HG03354 (cell line): ENCODE results near the gene XPNPEP2.

Experiments
- ATAC-seq: cut with Tn5 transposase; IDR thresholded peaks from one replicate; pipeline ENCODE4 v1.9.1; 2021; ENCODE audit warnings: mild to moderate bottlenecking; ENCODE audit not compliant: unreplicated experiment, poor library complexity, severe bottlenecking

The XPNPEP2 gene

DNA sequence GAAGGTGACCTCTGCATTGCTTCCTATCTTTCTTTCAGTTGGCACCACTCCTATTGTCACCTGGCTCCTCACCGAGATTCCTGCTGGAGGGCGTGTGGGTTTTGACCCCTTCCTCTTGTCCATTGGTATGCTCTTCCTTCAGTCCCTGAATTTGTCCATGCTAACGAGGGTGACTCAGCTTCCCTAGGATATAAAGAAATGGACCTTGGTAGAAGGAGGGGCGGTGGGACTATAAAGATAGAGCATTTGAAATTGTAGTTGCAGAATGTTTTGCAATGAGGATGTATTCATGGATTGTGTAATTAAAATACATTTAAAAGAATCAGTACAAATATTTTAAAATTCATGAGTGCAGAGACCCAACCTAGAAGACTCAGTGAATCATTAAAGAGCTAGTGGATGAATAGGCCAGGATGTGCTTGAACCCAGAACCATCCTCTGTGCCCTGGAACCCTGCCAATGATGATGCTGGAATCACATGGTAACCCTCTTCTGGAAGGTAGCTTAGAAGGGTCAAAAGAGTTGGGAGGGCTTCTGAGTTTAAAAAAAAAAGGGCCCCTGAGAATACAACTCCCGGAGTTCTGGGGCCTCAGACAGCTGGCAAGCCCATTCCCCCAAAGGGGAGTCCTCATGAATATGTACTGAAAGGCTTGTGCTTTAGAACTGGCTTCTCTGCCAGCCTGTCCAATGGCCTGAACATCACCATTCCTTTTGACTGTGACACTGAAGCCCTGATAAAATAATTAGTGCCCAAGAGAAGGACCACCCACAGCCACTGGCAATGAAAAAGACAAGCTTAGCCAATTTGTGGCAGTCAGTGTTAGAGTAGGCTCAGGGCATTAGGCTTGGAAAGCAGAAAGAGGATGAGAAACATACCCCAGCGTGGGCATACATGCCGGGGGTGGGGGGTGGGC is 8.0 kb downstream of the XPNPEP2 start:
- ATAC-seq = no peak

DNA sequence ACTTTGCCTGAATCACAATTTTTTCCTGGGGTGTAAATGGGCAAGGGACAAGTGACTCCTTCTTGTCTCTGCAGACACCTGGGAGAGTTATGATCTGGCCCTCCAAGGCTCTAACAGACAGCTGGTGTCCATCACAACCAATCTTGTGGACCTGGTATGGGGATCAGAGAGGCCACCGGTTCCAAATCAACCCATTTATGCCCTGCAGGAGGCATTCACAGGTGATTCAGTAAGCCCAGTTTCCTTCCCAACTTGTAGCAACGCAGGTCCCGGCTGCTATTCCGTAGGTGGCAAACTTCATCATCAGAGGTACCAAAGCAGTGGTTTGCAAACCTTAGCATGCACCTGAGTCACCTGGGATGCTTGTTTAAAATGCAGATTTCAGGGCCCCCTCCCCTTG is 8.8 kb downstream of the XPNPEP2 start:
- ATAC-seq = no peak

DNA sequence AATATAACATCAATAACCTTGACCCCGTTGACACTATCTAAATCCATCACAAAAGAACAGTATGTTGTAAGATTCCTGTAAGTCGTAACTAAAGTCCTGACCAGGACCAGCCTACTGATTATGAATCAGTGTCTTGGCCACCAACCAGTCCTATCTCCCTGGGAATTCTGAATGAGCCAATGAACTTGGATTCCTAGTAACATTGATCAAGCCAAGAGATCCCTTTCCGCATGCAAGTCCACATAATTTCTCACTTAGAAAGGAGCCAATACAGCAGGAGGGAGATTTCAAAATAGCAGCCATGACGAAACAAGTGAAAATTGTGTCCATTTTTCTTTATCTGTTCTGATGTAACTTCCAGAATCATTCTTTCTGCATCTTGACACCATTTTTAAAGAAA is 9.5 kb downstream of the XPNPEP2 start:
- ATAC-seq = no peak

- ATAC-seq = no peak
Observed at GRCh38 chrX:129749069-129749468, 10.3 kb downstream of the XPNPEP2 start.

DNA sequence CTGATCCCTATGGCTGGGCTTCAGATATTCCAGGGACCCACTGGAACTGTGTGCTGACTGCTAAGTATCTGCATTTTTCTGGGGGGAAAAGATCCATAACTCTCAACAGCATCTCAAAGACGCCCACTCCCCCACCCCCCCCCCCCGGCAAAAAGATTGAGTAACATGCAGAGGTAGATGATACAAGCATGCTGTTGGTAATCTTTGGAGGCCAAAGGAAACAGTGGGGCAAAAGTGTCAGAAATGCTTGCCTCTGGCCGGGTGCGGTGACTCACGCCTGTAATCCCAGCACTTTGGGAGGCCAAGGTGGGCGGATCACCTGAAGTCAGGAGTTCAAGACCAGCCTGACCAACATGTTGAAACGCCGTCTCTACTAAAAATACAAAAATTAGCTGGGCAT is 12.2 kb downstream of the XPNPEP2 start:
- ATAC-seq = no peak

DNA sequence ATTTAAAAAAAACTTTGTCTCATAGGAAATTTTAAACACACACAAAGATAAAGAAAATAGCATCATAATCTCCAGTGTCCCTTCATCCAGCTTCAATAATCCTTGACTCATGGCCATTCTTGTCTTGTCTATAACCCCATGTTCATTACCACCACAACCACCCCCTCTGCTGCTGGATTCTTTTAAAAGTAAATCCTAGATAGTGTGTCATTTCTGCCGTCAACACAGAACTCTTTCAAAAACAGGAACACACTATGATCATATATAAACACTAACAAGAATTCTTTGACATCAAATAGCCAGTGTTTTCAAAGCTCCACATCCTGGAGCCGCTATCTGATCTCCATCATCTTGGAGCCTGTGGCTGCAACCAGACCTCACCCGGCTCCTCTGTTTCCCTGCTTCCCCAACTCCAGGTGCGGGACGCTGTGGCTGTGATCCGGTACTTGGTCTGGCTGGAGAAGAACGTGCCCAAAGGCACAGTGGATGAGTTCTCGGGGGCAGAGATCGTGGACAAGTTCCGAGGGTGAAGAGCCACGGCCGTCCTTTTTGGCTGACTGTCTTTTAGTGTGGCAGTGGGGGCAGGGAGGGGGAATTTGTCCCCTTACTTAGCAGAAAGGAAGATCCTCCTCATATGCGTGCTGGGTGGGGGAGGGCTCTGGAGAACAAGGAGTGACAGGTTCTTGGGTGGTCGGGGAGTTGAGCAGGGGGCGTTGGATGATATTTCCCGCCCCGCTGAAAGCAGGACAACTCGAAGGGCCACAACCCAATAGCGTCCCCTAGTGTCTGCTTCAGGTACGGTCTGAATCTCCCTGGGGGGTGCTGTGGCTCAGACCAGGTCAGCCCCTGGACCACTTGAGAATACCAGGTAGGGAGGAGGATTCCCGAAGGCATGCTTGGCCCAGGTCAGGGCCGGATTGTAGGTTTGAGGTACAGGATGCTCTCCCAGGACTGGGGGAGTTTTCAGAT is 15.6 kb downstream of the XPNPEP2 start:
- no peak for ATAC-seq

GRCh38 chrX:129755779-129756650 is 17.2 kb downstream of the XPNPEP2 start:
- peak; percentile 57 for ATAC-seq

DNA sequence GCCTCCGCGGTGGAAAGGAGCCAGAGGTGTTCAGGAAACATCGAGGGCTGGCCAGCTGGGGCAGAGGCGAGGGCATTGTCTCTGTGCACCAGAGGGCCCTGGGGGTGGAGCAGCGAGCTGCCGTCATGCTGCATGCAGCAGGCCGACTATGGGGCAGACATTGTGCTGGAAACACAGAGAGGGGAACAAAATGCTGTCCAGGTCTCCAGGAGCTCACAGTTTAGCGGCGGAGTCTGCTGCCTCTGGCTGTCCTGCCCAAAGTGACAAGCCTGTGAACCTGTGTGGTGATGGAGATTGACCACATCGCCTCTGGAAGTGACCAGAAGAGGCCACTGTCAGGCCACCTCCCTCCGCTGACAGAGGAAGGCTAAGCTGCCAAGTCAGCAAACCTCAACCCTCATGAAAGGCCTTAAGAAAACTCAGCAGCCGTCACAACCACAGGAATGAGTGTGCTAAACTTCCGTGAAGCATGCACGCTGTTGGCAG is 20.8 kb downstream of the XPNPEP2 start:
- peak; percentile 43 for ATAC-seq

DNA sequence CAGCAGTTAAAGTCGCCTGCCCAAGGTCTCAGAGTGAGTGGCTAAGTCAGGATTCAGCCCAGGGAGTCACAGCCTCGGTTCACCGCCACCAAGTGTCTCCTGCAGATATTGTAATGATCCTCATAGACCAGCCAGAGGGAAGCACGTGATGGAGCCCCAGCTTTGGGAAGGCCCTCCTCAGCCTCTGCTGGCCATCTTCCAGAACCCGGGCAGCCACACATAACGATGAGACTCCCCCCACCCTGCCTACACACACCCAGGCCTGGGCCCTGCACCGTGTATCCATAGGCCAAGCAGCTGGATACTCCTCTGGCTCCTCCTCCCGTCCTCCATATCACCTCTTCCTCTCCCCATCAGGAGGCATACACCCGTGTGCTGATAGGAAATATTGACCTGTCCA is 21.4 kb downstream of the XPNPEP2 start:
- no peak for ATAC-seq

DNA sequence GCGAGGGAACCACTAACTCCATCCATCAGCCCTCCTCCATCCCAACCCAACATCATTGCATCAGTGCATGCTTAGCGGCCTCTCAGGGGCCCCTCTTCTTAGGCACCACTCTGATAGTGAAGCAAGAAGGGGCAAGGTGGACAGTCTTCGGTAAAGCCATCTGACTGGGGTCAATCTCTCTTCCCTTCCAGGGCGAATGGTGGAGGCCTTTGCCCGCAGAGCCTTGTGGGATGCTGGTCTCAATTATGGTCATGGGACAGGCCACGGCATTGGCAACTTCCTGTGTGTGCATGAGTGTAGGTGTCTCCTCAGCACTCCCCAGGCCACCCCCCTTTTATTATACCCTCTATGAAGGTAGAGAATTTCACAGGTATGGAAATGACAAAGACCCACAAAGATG is 22.2 kb downstream of the XPNPEP2 start:
- no peak for ATAC-seq

DNA sequence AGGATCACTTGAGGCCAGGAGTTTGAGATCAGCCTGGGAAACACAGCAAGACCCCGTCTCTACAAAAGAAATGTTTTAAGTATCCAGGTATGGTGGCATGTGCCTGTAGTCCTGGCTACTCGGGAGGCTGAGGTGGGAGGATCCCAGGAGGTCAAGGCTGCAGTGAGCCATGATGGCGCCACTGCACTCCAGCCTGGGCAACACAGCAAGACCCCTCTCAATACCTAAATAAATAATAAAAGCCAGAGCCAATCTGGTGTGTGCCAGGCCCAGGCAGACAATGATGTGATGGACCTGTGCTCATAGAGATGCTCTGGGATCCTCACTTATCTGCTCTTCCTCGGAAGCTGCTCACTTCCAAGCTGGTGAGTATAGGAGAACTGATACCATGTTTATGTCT is 22.8 kb downstream of the XPNPEP2 start:
- ATAC-seq = no peak

GRCh38 chrX:129762448-129762847 is 23.7 kb downstream of the XPNPEP2 start:
- ATAC-seq = no peak

DNA sequence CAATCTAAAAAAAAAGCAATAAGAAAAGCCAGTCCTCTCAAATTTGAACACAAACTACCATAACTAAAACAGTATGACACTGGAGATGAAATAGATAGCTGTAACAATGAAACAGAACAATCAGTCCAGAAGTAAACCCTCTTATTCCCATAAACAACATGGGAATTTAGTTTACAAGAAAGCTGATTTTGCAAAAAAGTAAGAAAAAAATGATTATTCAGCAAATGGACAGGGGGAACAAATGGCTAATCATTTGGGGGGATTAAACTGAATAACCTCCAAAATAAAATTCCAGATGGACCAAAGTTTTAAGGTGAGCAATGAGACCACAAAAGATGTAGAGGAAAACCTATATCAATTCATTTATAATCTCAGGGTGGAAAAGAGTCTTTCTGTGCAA is 24.9 kb downstream of the XPNPEP2 start:
- no peak for ATAC-seq

DNA sequence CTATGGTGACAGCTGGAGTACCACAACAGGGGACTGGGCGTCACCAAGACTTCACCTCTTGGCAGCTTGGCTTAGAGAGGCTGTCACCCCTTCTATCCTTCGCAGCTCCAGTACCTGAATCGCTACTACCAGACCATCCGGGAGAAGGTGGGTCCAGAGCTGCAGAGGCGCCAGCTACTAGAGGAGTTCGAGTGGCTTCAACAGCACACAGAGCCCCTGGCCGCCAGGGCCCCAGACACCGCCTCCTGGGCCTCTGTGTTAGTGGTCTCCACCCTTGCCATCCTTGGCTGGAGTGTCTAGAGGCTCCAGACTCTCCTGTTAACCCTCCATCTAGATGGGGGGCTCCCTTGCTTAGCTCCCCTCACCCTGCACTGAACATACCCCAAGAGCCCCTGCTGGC is 29.4 kb downstream of the XPNPEP2 start:
- no peak for ATAC-seq

DNA sequence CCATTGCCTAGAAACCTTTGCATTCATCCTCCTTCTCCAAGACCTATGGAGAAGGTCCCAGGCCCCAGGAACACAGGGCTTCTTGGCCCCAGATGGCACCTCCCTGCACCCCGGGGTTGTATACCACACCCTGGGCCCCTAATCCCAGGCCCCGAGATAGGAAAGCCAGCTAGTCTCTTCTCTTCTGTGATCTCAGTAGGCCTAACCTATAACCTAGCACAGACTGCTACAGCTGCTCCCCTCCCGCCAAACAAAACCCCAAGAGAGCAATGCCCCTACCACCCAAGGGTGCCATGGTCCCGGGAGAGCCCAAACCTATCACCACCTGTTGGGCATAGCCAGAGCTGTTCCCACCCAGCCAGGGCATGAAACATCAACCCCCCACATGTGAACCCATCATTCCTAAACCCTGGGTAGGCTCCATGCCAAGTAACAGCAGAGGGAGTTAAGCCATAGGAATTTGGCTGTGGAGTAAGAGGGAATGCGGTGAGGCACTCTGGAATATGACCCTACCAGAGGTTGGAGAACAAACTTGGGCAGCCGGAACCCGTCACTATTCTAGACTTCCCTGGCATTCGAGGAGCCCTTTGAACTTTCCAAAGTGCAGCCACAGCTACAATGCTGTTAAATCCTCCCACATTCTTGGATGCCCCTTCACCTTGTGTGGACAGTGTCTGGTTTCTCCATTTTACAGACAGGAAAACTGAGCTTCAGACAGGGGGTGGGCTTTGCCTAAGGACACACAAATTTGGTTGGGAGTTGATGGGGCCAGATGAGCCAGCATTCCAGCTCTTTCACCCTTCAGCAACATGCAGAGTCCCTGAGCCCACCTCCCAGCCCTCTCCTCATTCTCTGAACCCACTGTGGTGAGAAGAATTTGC is 30.0 kb downstream of the XPNPEP2 start:
- ATAC-seq = no peak

DNA sequence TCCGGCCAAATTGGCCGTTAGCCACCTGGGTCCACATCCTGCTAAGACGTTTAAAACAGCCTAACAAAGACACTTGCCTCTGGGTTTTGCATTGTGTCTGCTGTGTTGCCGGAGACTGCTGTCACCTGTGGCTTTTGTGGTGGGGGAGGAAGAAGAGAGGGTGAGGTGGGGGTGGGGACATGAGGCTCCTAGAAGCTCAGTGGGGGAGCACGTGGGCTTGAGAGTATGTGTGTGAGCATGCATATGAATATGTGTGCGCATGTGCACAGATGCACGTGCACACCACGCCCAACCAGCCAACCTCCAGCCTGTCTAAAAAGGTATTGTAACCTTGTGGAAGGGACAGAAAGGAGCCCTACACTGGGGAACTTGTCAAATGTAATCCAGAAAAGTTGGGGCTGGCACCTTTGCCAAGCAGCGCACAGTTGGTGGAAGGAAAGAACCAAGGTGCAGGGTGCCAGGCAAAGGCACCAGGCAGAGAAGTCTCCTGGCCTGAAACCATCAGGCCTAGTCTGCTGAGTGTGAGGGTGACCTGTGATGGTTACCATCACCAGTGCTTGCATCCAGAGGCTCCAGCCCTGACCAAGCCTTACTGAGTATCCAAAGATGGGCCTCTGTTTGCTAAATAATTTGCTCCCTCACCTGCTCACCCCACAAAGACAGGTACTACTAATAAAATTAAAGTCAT is 30.8 kb downstream of the XPNPEP2 start:
- ATAC-seq = peak; percentile 47

- ATAC-seq = no peak
Observed at GRCh38 chrX:129771266-129771995, 32.7 kb downstream of the XPNPEP2 start.
